ENCODE results near the gene HOXA3.

Gene HOXA3

GRCh38 chr7:27145914-27146412 lies 6.4 kb downstream of the HOXA3 start:
- no peak for DNase-seq (ENCODE audit: low read depth in 1 of 2, low spot score in 1 of 2)

GRCh38 chr7:27145165-27145913 lies 7.0 kb downstream of the HOXA3 start:
- DNase-seq (ENCODE audit: low read depth in 1 of 2, low spot score in 1 of 2) = no peak

GRCh38 chr7:27144781-27145164 lies 7.6 kb downstream of the HOXA3 start:
- DNase-seq (ENCODE audit: low read depth in 1 of 2, low spot score in 1 of 2) = no peak

DNA sequence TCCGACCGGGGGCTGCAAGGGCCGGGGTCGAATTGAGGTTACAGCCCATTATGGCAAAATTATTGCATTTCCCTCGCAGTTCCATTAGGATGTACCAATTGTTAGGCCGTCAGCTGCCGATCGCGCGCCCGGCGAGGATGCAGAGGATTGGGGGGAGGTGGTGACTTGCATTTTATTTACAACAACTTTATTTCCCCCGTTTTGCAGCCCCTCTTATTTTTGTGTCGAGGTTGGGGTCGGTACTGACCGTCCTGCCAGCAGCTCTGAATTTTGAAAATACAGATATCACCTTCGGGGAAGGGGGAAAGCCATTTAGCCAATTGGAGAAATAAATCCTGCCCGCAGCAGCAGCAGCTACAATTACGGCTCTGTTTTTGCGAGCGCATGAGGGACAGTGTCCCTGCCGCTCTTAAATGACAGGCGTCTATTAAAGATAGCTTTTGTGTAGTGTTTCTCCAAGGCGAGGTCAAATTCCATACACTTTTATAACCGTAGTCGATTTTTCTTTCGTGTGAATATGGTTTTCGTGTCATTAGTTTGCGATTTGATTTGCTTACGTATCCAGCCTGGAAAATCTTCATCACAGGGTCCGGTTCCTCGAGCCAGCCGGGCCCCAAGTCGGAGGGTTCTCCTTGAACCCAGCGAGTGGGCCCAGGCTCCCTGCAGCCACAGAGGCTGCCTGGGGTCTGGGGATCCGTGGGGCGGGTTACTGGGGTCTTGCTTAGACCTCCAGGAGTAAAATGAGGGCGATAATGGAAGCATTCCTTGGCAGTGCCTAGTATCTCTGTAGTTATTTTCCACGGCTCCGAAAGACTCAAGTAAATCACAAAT lies 8.2 kb downstream of the HOXA3 start:
- no peak for DNase-seq (ENCODE audit: low read depth in 1 of 2, low spot score in 1 of 2)

GRCh38 chr7:27143023-27143949 lies 9.1 kb downstream of the HOXA3 start, which contains the start of gene HOXA5:
Gene HOXA5 (minus strand): TSS chr7:27143681. CDS start chr7:27143607, 74 bp downstream.
- DNase-seq (ENCODE audit: low read depth in 1 of 2, low spot score in 1 of 2) = no peak

DNA sequence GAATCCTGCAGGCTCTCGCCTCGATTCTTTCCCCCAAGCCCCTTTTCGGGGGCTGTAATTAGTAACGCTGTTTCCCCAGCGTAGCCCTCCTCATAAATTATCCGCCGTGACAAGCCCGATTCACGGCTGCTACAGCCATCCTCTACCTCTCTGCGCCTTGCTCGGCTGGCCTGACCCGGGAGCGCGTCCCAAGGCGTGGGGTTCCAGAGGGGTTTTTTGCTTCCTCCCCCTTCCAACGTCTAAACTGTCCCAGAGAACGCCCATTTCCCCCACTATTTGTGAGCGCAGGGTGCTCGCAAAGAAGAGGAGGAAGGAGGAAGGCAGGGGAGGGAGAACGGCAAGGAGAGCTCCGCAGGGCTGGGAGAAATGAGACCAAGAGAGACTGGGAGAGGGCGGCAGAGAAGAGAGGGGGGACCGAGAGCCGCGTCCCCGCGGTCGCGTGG lies 9.8 kb downstream of the HOXA3 start:
- no peak for DNase-seq (ENCODE audit: low read depth in 1 of 2, low spot score in 1 of 2)

DNA sequence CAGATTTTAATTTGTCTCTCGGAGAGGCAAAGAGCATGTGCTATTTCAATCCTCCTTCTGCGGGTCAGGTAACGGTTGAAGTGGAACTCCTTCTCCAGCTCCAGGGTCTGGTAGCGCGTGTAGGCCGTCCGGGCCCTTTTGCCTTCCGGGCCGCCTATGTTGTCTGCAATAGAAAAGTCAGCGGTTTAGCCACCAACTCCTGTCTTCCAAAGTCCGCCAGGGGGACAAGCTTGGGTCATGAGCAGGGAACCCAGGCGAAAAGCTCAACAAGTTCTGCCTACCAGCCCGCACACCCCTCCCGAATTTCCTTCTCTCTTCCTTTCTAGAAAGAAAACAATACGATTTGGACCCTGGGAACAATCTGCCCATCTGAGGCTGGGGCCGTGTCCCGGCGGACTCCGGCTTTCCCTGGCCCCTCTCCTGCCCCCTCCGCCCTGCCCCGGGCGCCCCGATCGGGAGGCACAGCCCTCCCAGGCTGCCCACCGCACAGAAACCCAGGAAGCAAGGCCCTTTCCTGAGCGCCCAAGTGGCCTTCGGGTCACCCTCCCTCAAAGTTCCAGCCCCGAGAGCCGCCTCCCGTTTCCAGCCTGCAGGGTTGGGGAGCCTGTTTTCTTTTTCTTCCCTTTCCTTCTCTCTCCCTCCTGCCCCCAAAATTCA lies 10.3 kb downstream of the HOXA3 start:
- DNase-seq (ENCODE audit: low read depth in 1 of 2, low spot score in 1 of 2) = no peak

- no peak for DNase-seq (ENCODE audit: low read depth in 1 of 2, low spot score in 1 of 2)
Measured at GRCh38 chr7:27141137-27141922, 11.1 kb downstream of the HOXA3 start.

GRCh38 chr7:27140126-27140857 lies 12.1 kb downstream of the HOXA3 start:
- DNase-seq (ENCODE audit: low read depth in 1 of 2, low spot score in 1 of 2) = no peak

DNA sequence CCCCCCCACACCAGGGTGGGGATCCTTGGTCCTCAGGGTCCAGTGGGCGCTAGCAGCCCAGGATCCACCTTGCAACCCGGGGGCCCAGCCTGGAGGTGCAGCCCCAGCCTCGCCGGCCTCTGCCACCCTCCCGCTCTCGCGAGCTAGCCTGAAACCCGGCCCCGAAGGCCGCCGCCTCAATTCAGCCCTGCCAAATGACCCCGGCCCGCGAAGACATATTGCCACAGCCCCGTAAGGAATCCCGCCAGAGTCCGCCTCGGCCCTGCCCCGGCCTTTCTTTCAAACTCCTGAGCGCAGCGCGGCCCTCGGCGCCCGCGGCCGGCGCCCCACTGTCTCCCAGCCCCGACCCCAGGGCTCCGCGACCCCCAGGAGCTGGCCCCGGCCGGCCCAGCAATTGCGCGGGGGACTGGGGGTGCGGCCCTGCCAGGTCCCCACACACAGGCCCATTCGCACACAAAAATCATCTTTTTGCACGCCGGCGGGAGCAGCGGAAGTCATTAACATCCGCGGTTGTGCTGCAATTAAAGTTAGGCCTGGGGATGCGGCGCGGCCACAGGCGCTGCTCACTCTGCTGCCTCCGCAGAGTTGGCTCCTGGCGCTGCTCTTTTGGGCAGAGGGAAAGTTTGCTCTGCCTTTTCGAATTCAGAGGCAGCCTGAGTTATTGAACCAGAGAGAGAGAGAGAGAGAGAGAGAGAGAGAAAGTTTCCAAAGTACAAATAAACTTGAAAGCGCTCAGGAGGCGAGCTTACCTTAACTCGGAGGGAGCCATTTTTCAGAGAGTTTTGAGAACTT lies 12.9 kb downstream of the HOXA3 start:
- no peak for DNase-seq (ENCODE audit: low read depth in 1 of 2, low spot score in 1 of 2)

GRCh38 chr7:27138985-27139333 lies 13.4 kb downstream of the HOXA3 start:
- DNase-seq (ENCODE audit: low read depth in 1 of 2, low spot score in 1 of 2) = no peak

- no peak for DNase-seq (ENCODE audit: low read depth in 1 of 2, low spot score in 1 of 2)
Measured at GRCh38 chr7:27138472-27138871, 13.9 kb downstream of the HOXA3 start.

- DNase-seq (ENCODE audit: low read depth in 1 of 2, low spot score in 1 of 2) = no peak
Measured at GRCh38 chr7:27137640-27138315, 14.6 kb downstream of the HOXA3 start.

- DNase-seq (ENCODE audit: low read depth in 1 of 2, low spot score in 1 of 2) = peak in 1 of 2 donors; percentile 21
Measured at GRCh38 chr7:27134392-27134791, 18.0 kb downstream of the HOXA3 start.

- no peak for DNase-seq (ENCODE audit: low read depth in 1 of 2, low spot score in 1 of 2)
Measured at GRCh38 chr7:27133409-27134231, 18.8 kb downstream of the HOXA3 start.

GRCh38 chr7:27132978-27133377 lies 19.4 kb downstream of the HOXA3 start:
- no peak for DNase-seq (ENCODE audit: low read depth in 1 of 2, low spot score in 1 of 2)

DNA sequence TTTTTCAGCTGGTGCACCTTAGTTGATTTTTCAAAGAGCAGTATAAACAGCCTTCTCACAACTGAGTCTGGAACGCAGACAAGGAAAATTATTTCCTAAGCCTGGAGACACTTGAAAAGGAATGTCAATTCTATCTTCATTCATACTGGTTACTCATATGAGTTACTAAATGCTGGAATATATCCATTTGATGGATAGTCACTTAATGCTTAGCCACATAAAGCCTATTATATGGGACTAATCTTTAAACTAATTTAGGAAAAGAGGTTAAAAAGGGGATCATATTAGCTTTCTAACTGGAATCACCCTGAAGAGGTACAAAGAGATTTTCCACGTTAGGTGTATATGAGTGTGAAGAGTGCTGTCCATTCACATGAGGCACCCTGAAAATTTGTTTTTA lies 20.2 kb downstream of the HOXA3 start:
- no peak for DNase-seq (ENCODE audit: low read depth in 1 of 2, low spot score in 1 of 2)

Data from activated CD4-positive, alpha-beta T cell treated with anti-CD3 and anti-CD28 coated beads, Interleukin-2, amount 50 U/mL, for 24 hours (primary cell).